ENCODE results near the gene PDE4C.

PDE4C gene

GRCh38 chr19:18270326-18270725, 44.1 kb upstream of the PDE4C start:
- DNase-seq (ENCODE audit: low read depth, low spot score), result no peak
- ChIA-PET POLR2A (interaction anchor here (1.2 to 3.8 kb wide), 2 partner anchors 11 to 58 kb away, joined by 6 to 18 read pairs; partner anchors contain the start of gene JUND), CTCF (interaction anchor here (1.1 to 4.9 kb wide), 5 partner anchors 8 to 59 kb away, joined by 3 to 45 read pairs (median 6); no protein-coding TSS in a partner anchor)
- TF ChIP-seq CTCF (IDR thresholded peaks at IDR 0.05; ENCODE audit: insufficient read depth, low read length, missing control alignments), result no peak
- H3K4me3 ChIP-seq (ENCODE audit: low read depth, low read length), result no peak overlapping the region

GRCh38 chr19:18269070-18269723, 43.0 kb upstream of the PDE4C start:
- ChIA-PET CTCF (interaction anchor here (1.1 to 4.9 kb wide), 6 partner anchors 9 to 142 kb away, joined by 5 to 45 read pairs (median 6); no protein-coding TSS in a partner anchor), POLR2A (interaction anchor here (1.2 to 3.8 kb wide), 3 partner anchors 10 to 59 kb away, joined by 4 to 18 read pairs (median 6); partner anchors contain the start of gene JUND)
- no peak for DNase-seq (ENCODE audit: low read depth, low spot score)
- no peak overlapping the region for H3K4me3 ChIP-seq (ENCODE audit: low read depth, low read length)
- no peak for TF ChIP-seq CTCF (IDR thresholded peaks at IDR 0.05; ENCODE audit: insufficient read depth, low read length, missing control alignments)

- TF ChIP-seq CTCF (IDR thresholded peaks at IDR 0.05; ENCODE audit: insufficient read depth, low read length, missing control alignments), result no peak
- ChIA-PET POLR2A (interaction anchor here (0.6 kb wide), 1 partner anchor 74 kb away, joined by 3 read pairs; the partner anchor contains the start of gene MPV17L2), CTCF (interaction anchor here (1.9 to 4.9 kb wide), 3 partner anchors 12 to 61 kb away, joined by 6 to 45 read pairs (median 6); no protein-coding TSS in a partner anchor)
- no peak overlapping the region for H3K4me3 ChIP-seq (ENCODE audit: low read depth, low read length)
- DNase-seq (ENCODE audit: low read depth, low spot score), result no peak
Observed at GRCh38 chr19:18266771-18267686, 40.8 kb upstream of the PDE4C start.

- POLR2A ChIA-PET, result no interaction called here
- CTCF ChIA-PET, result interaction anchor here (2.2 kb wide), 1 partner anchor 13 kb away, joined by 7 read pairs; no protein-coding TSS in a partner anchor
Observed at GRCh38 chr19:18265582-18265981, 39.3 kb upstream of the PDE4C start.

GRCh38 chr19:18264971-18265540, 38.8 kb upstream of the PDE4C start:
- no peak overlapping the region for H3K4me3 ChIP-seq (ENCODE audit: low read depth, low read length)
- CTCF ChIA-PET, result interaction anchor here (2.2 to 2.8 kb wide), 2 partner anchors 10 to 14 kb away, joined by 7 to 9 read pairs; a partner anchor contains a TSS
- TF ChIP-seq CTCF (IDR thresholded peaks at IDR 0.05; ENCODE audit: insufficient read depth, low read length, missing control alignments), result no peak
- DNase-seq (ENCODE audit: low read depth, low spot score), result no peak
- POLR2A ChIA-PET, result no interaction called here

More at GRCh38 chr19:18265582-18265981, 39.3 kb upstream of the PDE4C start:
- H3K4me3 ChIP-seq (ENCODE audit: low read depth, low read length), result no peak overlapping the region
- no peak for TF ChIP-seq CTCF (IDR thresholded peaks at IDR 0.05; ENCODE audit: insufficient read depth, low read length, missing control alignments)
- DNase-seq (ENCODE audit: low read depth, low spot score), result no peak
